GOT3 (cell line): ENCODE results near the gene RANBP9.

Experiments
- DNase-seq: peaks from one replicate; lab custom pipeline; 2025; ENCODE audit warnings: mixed read lengths; lab: John Stamatoyannopoulos, UW

Gene RANBP9

GRCh38 chr6:13597073-13597472 is 114.6 kb downstream of the RANBP9 start:
- no peak for DNase-seq

GRCh38 chr6:13593720-13594119 is 117.9 kb downstream of the RANBP9 start:
- no peak for DNase-seq

GRCh38 chr6:13593103-13593502 is 118.5 kb downstream of the RANBP9 start:
- DNase-seq, result no peak

GRCh38 chr6:13591205-13591921 is 120.3 kb downstream of the RANBP9 start:
- DNase-seq, result no peak

- DNase-seq, result no peak
Measured at GRCh38 chr6:13590574-13591153, 121.0 kb downstream of the RANBP9 start.

- DNase-seq, result no peak
Measured at GRCh38 chr6:13589801-13590200, 121.8 kb downstream of the RANBP9 start.

GRCh38 chr6:13586603-13587542 is 124.8 kb downstream of the RANBP9 start:
- DNase-seq, result no peak

GRCh38 chr6:13581700-13582229 is 129.9 kb downstream of the RANBP9 start:
- no peak for DNase-seq

- DNase-seq, result no peak
Measured at GRCh38 chr6:13579911-13580310, 131.7 kb downstream of the RANBP9 start.

GRCh38 chr6:13577926-13578325 is 133.7 kb downstream of the RANBP9 start:
- no peak for DNase-seq

GRCh38 chr6:13576017-13576416 is 135.6 kb downstream of the RANBP9 start:
- DNase-seq, result no peak

- DNase-seq, result no peak
Measured at GRCh38 chr6:13575377-13575775, 136.3 kb downstream of the RANBP9 start.

- DNase-seq, result peak; percentile 58
Measured at GRCh38 chr6:13574571-13575376, 136.9 kb downstream of the RANBP9 start, which contains the start of gene SIRT5. SIRT5 (plus strand) TSS chr6:13574601; CDS start chr6:13584111, 9,510 bp downstream.

- peak; percentile 84 for DNase-seq
Measured at GRCh38 chr6:13574149-13574570, 137.5 kb downstream of the RANBP9 start.

GRCh38 chr6:13573669-13574110 is 137.9 kb downstream of the RANBP9 start:
- no peak for DNase-seq

- no peak for DNase-seq
Measured at GRCh38 chr6:13572951-13573654, 138.5 kb downstream of the RANBP9 start.

- no peak for DNase-seq
Measured at GRCh38 chr6:13572240-13572639, 139.4 kb downstream of the RANBP9 start.
